SK-N-MC (cell line): ENCODE data around the gene PDLIM5.

Experiments used
- EZH2 ChIP-seq: fragments of 200-600 bp; sonication (generic); IDR thresholded peaks from one replicate; pipeline ENCODE4 v1.6.1; 2017; ENCODE audit warnings: antibody characterized with exemption
- POLR2AphosphoS5 ChIP-seq: IDR thresholded peaks from 2 replicates; pipeline ENCODE4 v1.6.1; 2012; ENCODE audit warnings: mild to moderate bottlenecking, low read depth, low read length, borderline replicate concordance

DNA sequence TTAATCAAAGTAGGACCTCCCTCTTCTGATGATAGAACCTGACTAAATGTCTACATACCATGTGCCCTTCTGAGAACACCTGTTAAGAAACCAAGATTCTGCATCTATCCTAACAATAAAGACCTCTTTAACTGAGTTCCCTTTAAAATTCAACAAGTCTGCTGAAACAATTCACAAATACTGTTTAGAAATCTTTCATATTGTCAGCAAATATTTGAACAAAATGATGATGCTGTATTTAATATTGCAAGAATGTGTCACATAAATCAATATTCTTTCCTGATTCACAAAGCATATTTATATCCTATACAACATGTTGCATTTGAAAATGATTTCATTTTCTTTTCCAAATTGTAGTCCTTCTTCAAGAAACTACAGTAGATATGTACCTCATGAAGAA, 246.4 kb downstream of the PDLIM5 start:
- TF ChIP-seq POLR2AphosphoS5, result no peak
- no peak for TF ChIP-seq EZH2
